AG09309 (cell line): ENCODE results near the gene DESI1.

Experiments used
- DNase-seq: peaks from one replicate; pipeline ENCODE4 v3.0.0-alpha.2; 2010; ENCODE audit warnings: low read depth
- H3K4me3 ChIP-seq: 2 replicates; pipeline ENCODE4 v1.5.1; 2011; ENCODE audit warnings: mild to moderate bottlenecking, low read depth, low read length, moderate library complexity; ENCODE audit not compliant: control insufficient read depth
- TF ChIP-seq, protein P1 (sequence below): IDR thresholded peaks from 2 replicates; pipeline ENCODE4 v1.5.1; 2011; ENCODE audit warnings: mild to moderate bottlenecking, low read depth, low read length, inconsistent platforms; ENCODE audit not compliant: insufficient read depth, control insufficient read depth; ENCODE audit errors: missing control alignments

Gene DESI1

DNA sequence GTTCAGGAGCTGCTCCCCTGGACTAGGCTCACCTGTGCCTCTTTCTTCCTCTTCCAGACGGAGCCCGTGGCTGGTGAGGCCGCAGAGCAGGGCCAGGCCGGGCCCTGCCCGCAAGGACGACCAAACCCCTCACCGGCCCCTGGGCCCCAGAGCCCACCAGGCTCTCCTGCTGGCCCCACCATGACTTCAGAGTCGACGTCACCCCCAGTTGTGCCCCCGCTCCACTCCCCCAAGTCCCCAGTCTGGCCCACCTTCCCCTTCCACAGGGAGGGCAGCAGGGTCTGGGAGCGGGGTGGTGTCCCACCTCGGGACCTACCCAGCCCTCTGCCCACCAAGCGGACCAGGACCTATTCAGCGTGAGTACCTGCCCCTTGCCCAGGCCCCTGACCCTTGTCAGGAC is 49.1 kb downstream of the DESI1 start:
- no peak overlapping the region for H3K4me3 ChIP-seq
- no peak for DNase-seq
- TF ChIP-seq, protein P1, sequence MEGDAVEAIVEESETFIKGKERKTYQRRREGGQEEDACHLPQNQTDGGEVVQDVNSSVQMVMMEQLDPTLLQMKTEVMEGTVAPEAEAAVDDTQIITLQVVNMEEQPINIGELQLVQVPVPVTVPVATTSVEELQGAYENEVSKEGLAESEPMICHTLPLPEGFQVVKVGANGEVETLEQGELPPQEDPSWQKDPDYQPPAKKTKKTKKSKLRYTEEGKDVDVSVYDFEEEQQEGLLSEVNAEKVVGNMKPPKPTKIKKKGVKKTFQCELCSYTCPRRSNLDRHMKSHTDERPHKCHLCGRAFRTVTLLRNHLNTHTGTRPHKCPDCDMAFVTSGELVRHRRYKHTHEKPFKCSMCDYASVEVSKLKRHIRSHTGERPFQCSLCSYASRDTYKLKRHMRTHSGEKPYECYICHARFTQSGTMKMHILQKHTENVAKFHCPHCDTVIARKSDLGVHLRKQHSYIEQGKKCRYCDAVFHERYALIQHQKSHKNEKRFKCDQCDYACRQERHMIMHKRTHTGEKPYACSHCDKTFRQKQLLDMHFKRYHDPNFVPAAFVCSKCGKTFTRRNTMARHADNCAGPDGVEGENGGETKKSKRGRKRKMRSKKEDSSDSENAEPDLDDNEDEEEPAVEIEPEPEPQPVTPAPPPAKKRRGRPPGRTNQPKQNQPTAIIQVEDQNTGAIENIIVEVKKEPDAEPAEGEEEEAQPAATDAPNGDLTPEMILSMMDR = no peak

DNA sequence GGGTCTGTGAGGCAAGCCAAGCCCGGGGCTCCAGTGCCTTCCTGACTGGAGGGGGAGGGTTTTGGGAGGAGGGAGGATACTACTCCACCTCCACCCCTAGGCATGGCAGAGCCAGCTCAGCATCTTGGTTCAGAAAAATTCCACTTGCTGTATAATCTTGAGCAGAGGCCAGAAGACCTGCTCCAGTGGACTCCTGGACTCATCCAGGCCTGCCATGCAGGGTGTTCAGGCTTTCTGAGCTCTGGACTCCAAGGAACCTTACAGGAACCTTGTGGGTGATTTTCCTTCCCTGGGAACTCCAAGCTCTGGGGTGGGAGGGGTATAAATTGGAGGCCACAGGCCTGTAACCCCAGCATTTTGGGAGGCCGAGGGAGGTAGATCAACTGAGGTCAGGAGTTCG is 50.6 kb downstream of the DESI1 start:
- no peak for DNase-seq
- TF ChIP-seq, protein P1 = no peak
- no peak overlapping the region for H3K4me3 ChIP-seq

DNA sequence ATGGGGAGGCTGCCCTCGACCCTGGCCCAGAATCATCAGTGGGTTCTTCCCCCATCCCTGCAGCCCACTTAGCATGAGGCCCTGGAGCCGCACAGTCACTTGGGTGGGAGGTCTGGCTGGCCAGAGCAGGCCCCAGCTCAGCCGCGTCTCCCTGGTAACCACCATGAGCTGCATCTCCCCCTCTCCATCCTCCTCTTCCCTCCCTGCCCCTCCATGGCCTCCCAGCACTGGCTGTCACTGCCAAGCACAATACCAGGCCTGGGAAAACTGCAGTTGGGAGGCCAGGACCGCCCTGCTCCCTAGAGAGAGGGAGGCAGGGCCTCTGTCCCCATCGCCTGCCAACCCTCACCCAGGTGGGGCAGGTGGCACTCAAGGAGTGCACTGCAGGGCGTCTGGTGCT is 52.0 kb downstream of the DESI1 start:
- H3K4me3 ChIP-seq = no peak overlapping the region
- DNase-seq = no peak
- TF ChIP-seq, protein P1 = no peak

DNA sequence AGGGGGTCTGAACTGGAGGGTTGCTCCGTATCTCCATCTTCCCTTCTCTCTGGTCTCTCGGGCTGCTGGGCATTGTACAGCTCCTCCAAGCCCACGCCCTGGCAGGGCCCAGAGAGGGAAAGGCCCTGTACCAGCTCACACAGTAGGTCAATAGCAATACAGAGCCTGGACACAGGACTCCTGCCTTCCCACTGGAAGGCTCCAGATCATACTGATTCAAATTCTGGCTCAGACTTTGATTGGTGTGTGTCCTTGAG is 53.4 kb downstream of the DESI1 start:
- H3K4me3 ChIP-seq = no peak overlapping the region
- no peak for DNase-seq
- TF ChIP-seq, protein P1 = no peak

DNA sequence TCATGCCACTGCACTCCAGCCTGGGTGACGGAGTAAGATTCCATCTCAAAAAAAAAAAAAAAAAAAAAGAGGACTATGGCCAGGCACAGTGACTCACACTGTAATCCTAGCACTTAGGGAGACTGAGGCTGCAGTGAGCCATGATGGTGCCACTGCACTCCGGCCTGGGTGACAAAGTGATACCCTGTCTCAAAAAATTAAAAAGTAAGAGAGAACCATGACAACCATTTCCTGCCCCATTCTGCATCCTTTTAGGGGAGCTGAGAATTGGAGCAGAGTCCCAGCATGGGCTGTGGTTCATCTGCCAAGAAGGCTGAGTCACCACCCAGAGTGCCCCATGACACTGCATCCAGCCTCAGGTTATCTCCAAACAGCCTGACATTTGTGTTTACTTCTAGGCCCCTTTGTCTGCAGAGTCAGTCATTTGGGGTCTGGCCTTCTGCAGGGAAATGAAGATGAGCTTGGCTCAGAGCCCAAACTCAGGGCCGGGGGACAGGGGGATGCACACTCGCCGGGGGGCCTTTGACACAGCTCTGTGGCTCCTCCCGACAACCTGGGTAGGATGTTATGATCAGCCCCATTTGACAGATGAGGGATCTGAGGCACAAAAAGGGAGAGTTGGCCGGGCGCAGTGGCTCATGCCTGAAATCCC is 55.3 kb downstream of the DESI1 start:
- no peak for DNase-seq

DNA sequence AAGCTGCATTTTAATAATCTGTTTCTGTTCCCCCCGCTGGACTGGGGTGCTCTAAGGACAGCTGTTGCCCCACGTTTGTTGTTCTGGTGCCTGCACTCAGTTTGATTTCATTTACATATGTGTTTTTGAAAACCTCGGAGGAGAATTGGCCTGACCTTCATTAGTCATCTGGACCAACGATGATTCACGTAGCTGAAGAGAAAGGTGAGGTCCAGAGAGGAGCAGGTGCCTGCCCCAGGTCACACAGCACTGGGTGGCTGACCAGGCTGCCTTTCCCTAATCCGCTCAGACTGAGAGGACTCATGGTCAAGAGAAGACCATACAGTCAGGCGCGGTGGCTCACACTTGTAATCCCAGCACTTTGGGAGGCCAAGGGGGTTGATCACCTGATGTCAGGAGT is 56.3 kb downstream of the DESI1 start:
- DNase-seq = no peak
- no peak overlapping the region for H3K4me3 ChIP-seq
- TF ChIP-seq, protein P1 = no peak

More for the DNA sequence above, 55.3 kb downstream of the DESI1 start:
- TF ChIP-seq, protein P1 = no peak
- no peak overlapping the region for H3K4me3 ChIP-seq
